HepG2 (cell line): ENCODE measurements around the gene TGM1. TPM values are rescaled to one million over a fixed set of nuclear protein-coding genes. Genes with fewer than 3 reads are reported as not detected.

Experiments used
- HNRNPK ChIP-seq: fragments of 200-400 bp; formaldehyde crosslinking; IDR thresholded peaks from 2 replicates; pipeline ENCODE4 v1.6.1; 2018; ENCODE audit warnings: low read length, low read depth, moderate library complexity, mild to moderate bottlenecking; ENCODE audit not compliant: poor library complexity, severe bottlenecking
- SMAD1 ChIP-seq: sonication (generic); formaldehyde crosslinking; IDR thresholded peaks from 2 replicates; pipeline ENCODE4 v1.4.0; 2020; ENCODE audit warnings: missing genetic modification reagents, low read depth, mild to moderate bottlenecking, borderline replicate concordance
- TEAD2 ChIP-seq: sonication (generic); formaldehyde crosslinking; IDR thresholded peaks from 2 replicates; pipeline ENCODE4 v1.9.0; 2021; ENCODE audit warnings: missing genetic modification reagents
- THAP7 ChIP-seq: sonication (generic); formaldehyde crosslinking; IDR thresholded peaks from 2 replicates; pipeline ENCODE4 v1.8.1; 2023; ENCODE audit warnings: mild to moderate bottlenecking, missing genetic modification reagents
- ZNF318 ChIP-seq: sonication (generic); formaldehyde crosslinking; IDR thresholded peaks from 2 replicates; pipeline ENCODE4 v1.4.0; 2020; ENCODE audit warnings: mild to moderate bottlenecking, missing genetic modification reagents
- ZNF407 ChIP-seq: sonication (generic); formaldehyde crosslinking; IDR thresholded peaks from one replicate; pipeline ENCODE4 v1.5.1; 2020; ENCODE audit warnings: mild to moderate bottlenecking, missing genetic modification reagents; ENCODE audit errors: not compliant biosample characterization
- ZNF615 ChIP-seq: sonication (generic); formaldehyde crosslinking; IDR thresholded peaks from 2 replicates; pipeline ENCODE4 v1.5.0; 2020; ENCODE audit warnings: mild to moderate bottlenecking, missing genetic modification reagents, borderline replicate concordance
- ZNF652 ChIP-seq: IDR thresholded peaks from 2 replicates; pipeline ENCODE4 v1.6.1; 2016; ENCODE audit warnings: low read depth, borderline replicate concordance
- ZSCAN22 ChIP-seq: sonication (generic); formaldehyde crosslinking; IDR thresholded peaks from 2 replicates; pipeline ENCODE4 v1.4.0; 2020; ENCODE audit warnings: mild to moderate bottlenecking, missing genetic modification reagents
- polyA plus RNA-seq, 8 experiments: library from polyadenylated mRNA; depleted of rRNA in 3 of 8; stranded (reverse) in 7 of 8; unstranded in 1 of 8; fragments of >200 nt; fragmentation: Illumina TruSeq in 4 of 8; extraction: Trizol in 4 of 8; gene quantifications; 2 replicates each; pipeline versions ENCODE4 v1.2.1 to v1.2.3, GENCODE V29; 2011 to 2016; ENCODE audit warnings: low read depth in 4 of 8, missing spikeins in 1 of 8, mixed read lengths in 1 of 8; ENCODE audit not compliant: insufficient read depth in 1 of 8
- total RNA-seq, 5 experiments: library from RNA; depleted of rRNA; stranded (reverse); fragments of >200 nt; fragmentation: Illumina TruSeq; extraction: Trizol; gene quantifications; 2 replicates each; pipeline ENCODE4 v1.2.3, GENCODE V29; 2016; ENCODE audit warnings: low read depth in 1 of 5

TGM1 gene
- total and polyA plus RNA-seq, 2 of the 13 experiments (the other 11 are each of a cell fraction or from before 2014, with no cell fraction given) = 3.2 to 10.6 TPM

DNA sequence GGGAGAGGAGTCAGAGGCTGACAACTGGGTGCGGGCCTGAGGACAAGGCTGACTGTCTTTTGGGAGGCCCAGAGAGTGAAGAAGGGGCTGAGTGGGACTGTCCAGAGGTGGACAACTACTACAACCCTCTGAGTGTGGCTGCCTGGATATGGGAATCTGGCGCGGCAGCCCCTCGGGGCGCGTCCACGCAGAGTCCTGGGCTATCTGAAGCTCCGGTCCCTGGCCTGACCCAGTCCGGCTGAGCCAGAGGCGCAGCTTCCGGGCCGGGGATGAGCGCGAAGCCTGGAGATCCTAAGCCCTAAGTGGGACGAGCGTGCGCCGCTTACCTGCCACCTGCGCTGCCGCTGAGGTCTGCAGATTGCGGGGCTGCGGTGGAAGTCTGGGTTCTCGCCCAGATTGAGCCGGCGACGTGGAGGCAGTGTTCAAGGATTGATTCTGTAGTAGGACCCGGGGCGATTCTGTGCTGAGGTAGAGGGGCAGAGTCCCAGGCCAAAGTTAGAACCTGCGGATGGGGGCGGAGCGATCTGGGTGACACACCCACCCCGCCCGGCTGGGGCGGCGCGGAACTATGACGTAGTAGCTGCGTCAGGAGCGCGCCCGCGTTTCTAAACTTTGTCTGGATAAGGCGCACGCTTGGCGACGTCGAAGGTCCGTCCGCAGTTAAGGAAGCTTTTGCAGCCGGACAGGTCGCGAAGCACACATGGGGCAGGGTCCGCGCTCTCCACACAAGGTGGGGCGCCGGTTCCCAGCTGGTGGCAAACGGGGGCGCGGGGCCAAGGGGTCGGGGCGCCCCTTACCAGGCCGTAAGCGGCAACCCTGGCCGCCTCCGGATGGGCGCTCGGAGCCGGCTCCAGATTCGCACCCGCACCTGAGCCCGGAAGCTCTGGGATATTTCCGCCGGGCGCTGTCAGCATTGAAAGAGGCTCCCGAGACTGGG is 36.5 kb upstream of the TGM1 start, which contains the start of the genes DHRS1 and NOP9 (continued):
- peak; percentile 99 for TF ChIP-seq ZNF407 (CRISPR knock-in tag)
- peak; percentile 56 for TF ChIP-seq HNRNPK
- TF ChIP-seq ZSCAN22 (CRISPR knock-in tag) = 0 out of 2 replicates have a peak, but pooled peaks have one; percentile 55
- peak; percentile 99 for TF ChIP-seq SMAD1
- peak; percentile 56; the same call in 1 of the 2 replicates for TF ChIP-seq ZNF652 (CRISPR knock-in tag)
- TF ChIP-seq ZNF318 (CRISPR knock-in tag) = no peak; the same call in none of the 2 replicates
- peak; percentile 84 for TF ChIP-seq TEAD2
- peak; percentile 96 for TF ChIP-seq THAP7 (CRISPR knock-in tag)
- peak; percentile 94 for TF ChIP-seq ZNF615 (CRISPR knock-in tag)
